Measurements from ENCODE around the gene AQP12B.

GRCh38 chr2:240646900-240647502 lies 35.7 kb downstream of the AQP12B start:
- TF ChIP-seq CTCF (conservative IDR thresholded peaks at IDR 0.05; ENCODE audit: low read depth, low read length) (no peak), EZH2 (IDR thresholded peaks at IDR 0.05; ENCODE audit: low read length, unreplicated experiment) (no peak)
